Measurements from ENCODE around the gene MMP23B. TPM values are rescaled to one million over a fixed set of nuclear protein-coding genes. Genes with fewer than 3 reads are reported as not detected.

MMP23B gene
- total RNA-seq, 4 donors from 2014 or later: 0.62 TPM; not detected in 3

GRCh38 chr1:1621173-1622009 is 10.6 kb upstream of the MMP23B start:
- no peak for ATAC-seq
- Histone ChIP-seq H3K4me1 (peaks cover 54 to 61% of the 10 kb centered on the region in 2 donors), H3K27ac (peak overlapping the region; percentile 88 to 99 (median 91)), H3K27me3 (no peaks in the 10 kb centered on the region), H3K9me3 (no peaks in the 10 kb centered on the region), H3K36me3 (peaks cover 0 to 6% of the 10 kb centered on the region in 2 donors), H3K4me3 (no peak overlapping the region)
- TF ChIP-seq POLR2A (IDR thresholded peaks at IDR 0.05) (no peak), CTCF (IDR thresholded peaks at IDR 0.05 in 4 of 5, conservative IDR thresholded peaks at IDR 0.05 in 1 of 5) (no peak)
- intact Hi-C loops (cut with DNase I; ENCODE audit: low total_unique reads) (no loop called here), in situ Hi-C loops (cut with MboI; ENCODE audit: low sequenced_read_pairs in 4 of 4) (no loop called here)
- no peak for DNase-seq

DNA sequence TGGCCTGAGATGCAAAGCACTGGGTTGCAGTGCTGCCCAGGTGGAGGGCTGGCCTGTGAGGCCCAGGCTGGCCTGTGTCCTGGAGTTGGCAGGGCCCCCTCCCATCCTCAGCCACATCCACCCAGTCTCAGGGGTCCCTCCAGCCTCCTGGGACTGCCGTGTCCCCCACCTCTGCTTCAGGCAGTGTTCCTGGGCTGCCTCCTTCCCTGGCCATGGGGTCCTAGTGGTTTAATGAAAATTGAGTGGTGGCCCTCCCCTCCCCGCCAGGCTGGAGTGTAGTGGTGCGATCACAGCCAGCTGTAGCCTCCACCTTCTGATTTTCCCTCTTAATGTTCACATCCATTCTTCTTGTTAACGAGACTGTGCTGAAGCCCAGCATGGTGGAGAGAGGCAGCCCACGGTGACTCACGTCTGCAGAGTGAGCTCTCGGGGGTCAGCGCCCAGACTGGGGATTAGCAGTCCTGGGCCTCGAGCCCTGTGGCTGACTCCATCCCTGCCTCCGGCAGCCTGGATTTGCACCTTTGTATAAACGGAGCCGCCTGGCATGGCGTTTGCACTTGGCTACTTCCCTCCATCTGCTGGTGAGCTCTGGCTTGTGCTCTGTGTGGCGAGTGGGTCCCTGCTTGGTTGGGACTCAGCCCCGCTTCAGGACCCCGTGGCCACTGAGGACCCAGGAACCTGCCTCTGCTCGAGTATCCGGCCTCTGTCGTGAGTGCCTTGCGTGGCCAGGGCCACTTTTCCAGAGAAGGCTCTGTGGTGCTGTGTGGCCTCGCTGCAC is 9.8 kb upstream of the MMP23B start:
- H3K27ac ChIP-seq: peak overlapping the region; percentile 88 to 99 (median 91)
- H3K27me3 ChIP-seq: no peaks in the 10 kb centered on the region
- ATAC-seq (peak; percentile 73), DNase-seq (peak; percentile 77 to 90)
- intact Hi-C loops (cut with DNase I; ENCODE audit: low total_unique reads): no loop called here
- peak in 1 of 5 experiments; percentile 20 for TF ChIP-seq CTCF (IDR thresholded peaks at IDR 0.05 in 4 of 5, conservative IDR thresholded peaks at IDR 0.05 in 1 of 5)
- TF ChIP-seq POLR2A (IDR thresholded peaks at IDR 0.05): peak in 1 of 2 donors; percentile 18
- H3K9me3 ChIP-seq: no peaks in the 10 kb centered on the region
- peaks cover 47 to 53% of the 10 kb centered on the region in 2 donors for H3K4me1 ChIP-seq
- peaks cover 0 to 6% of the 10 kb centered on the region in 2 donors for H3K36me3 ChIP-seq
- in situ Hi-C loops (cut with MboI; ENCODE audit: low sequenced_read_pairs in 4 of 4): no loop called here
- no peak overlapping the region for H3K4me3 ChIP-seq

DNA sequence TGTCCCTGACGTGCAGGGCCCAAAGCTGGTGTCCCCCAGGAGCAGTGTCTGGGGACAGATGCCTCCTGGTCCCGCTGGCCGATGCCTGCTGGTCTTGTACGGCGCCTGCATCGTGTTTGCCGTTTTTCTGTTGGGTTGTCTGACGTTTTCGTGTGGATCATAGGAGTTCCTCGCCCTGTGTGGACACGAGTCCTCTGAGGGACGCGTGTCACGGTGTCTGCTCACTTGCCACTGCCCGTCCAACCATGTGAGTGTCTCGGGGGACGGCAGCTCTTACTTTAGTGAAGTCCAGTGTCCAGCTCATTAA is 9.2 kb upstream of the MMP23B start:
- Histone ChIP-seq H3K36me3 (peaks cover 0 to 8% of the 10 kb centered on the region in 2 donors), H3K27me3 (no peaks in the 10 kb centered on the region), H3K4me3 (no peak overlapping the region), H3K9me3 (no peaks in the 10 kb centered on the region), H3K27ac (peak overlapping the region; percentile 88 to 99 (median 91)), H3K4me1 (peaks cover 42 to 49% of the 10 kb centered on the region in 2 donors)
- ATAC-seq (no peak), DNase-seq (no peak)
- intact Hi-C loops (cut with DNase I; ENCODE audit: low total_unique reads) (no loop called here), in situ Hi-C loops (cut with MboI; ENCODE audit: low sequenced_read_pairs in 4 of 4) (no loop called here)
- TF ChIP-seq POLR2A (IDR thresholded peaks at IDR 0.05) (no peak), CTCF (IDR thresholded peaks at IDR 0.05 in 4 of 5, conservative IDR thresholded peaks at IDR 0.05 in 1 of 5) (no peak)

- Histone ChIP-seq H3K4me3 (no peak overlapping the region), H3K4me1 (peaks cover 41 to 49% of the 10 kb centered on the region in 2 donors), H3K36me3 (peaks cover 0 to 13% of the 10 kb centered on the region in 2 donors), H3K27ac (peak overlapping the region; percentile 88 to 99 (median 91)), H3K27me3 (no peaks in the 10 kb centered on the region), H3K9me3 (no peaks in the 10 kb centered on the region)
- TF ChIP-seq POLR2A (IDR thresholded peaks at IDR 0.05) (no peak), CTCF (IDR thresholded peaks at IDR 0.05 in 4 of 5, conservative IDR thresholded peaks at IDR 0.05 in 1 of 5) (no peak)
- in situ Hi-C loops (cut with MboI; ENCODE audit: low sequenced_read_pairs in 4 of 4) (no loop called here), intact Hi-C loops (cut with DNase I; ENCODE audit: low total_unique reads) (no loop called here)
- DNase-seq (no peak), ATAC-seq (no peak)
Observed at GRCh38 chr1:1623181-1623630, 8.8 kb upstream of the MMP23B start.

Data from gastrocnemius medialis (tissue), 4 donors.